Epithelial cell of proximal tubule (primary cell): ENCODE data around the gene UGT1A8. TPM values are rescaled to one million over a fixed set of nuclear protein-coding genes. Genes with fewer than 3 reads are reported as not detected.

ENCODE experiments used
- DNase-seq: peaks from one replicate; pipeline ENCODE4 v3.0.0-alpha.2; 2011; ENCODE audit warnings: low read depth
- H3K4me3 ChIP-seq: 2 replicates; pipeline ENCODE4 v1.5.1; 2011; ENCODE audit warnings: low read depth, mild to moderate bottlenecking, low read length
- CTCF ChIP-seq: conservative IDR thresholded peaks from 2 replicates; pipeline ENCODE4 v1.5.1; 2012; ENCODE audit warnings: low read depth, mild to moderate bottlenecking, low read length
- total RNA-seq: library from RNA; depleted of rRNA; stranded (reverse); fragments of >200 nt; gene quantifications from 2 replicates; pipeline ENCODE4 v1.2.3, GENCODE V29; 2015

UGT1A8 gene
- total RNA-seq, 1 donor from 2014 or later = not detected

DNA sequence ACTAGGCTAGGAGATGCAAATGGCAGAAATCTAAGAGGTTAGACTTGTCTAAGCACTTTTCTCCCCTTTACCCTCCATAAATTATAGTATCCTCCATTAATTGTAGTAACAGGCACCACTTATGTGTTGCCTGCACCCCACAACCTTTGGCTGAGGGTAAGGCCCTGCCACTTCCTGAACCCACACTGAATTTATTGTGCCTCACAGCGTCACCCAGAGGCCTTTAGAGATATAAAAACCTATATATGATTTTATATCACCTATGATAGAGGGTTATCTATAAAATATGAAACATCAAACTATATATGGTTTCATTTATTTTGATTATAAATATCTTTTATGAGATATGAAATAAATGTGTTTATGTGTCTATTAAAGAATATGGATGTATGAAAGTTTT, 56.9 kb downstream of the UGT1A8 start:
- peak; percentile 41 for TF ChIP-seq CTCF
- peak overlapping the region; percentile 62 for H3K4me3 ChIP-seq
- DNase-seq = no peak

DNA sequence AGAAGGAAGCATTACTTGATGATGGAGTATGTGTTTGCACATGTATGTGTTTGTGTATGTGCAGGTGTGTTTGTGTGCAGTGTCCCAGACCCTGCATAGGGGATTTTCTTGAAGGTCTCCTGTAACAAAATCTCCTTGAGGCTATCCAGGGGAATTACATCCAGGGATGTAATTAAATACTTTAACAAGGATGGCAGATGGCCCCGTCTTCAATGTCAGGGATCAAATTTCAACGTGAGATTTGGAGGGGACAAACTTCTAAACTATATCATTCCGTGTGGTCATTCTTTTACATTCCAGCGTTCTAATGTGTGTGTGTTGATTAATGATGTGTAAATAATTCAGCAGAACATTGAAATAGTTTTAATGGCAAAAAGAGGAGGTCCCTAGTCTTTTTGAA, 57.6 kb downstream of the UGT1A8 start:
- H3K4me3 ChIP-seq = peak overlapping the region; percentile 62
- no peak for DNase-seq
- peak; percentile 37 for TF ChIP-seq CTCF

DNA sequence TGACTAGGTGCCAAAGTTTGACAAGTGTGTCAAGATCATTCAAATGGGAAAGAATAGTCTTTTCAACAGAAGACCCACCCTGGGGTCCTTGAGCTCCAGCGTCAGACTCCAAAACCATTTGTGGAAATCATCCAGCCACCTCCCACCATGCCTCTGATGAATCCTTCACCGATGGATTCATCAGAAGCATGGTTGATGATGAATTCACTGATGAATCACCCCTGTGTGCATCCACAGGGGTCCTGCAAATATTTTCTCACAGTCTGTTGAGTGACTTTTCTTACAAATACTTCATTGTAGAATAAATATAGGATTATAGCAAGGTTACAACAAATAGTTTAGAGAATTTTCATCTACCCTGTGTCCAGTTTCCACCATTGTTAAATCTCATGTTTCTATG, 58.6 kb downstream of the UGT1A8 start:
- DNase-seq = no peak
- TF ChIP-seq CTCF = no peak
- H3K4me3 ChIP-seq = peak overlapping the region; percentile 62

- DNase-seq = no peak
- no peak overlapping the region for H3K4me3 ChIP-seq
- no peak for TF ChIP-seq CTCF
Observed at GRCh38 chr2:233679196-233679595, 61.8 kb downstream of the UGT1A8 start.

GRCh38 chr2:233680361-233681045, 63.1 kb downstream of the UGT1A8 start:
- no peak for TF ChIP-seq CTCF
- DNase-seq = no peak

GRCh38 chr2:233681521-233682099, 64.2 kb downstream of the UGT1A8 start, which contains the start of gene UGT1A7:
UGT1A7 (plus strand) TSS chr2:233681901; CDS start chr2:233681938, 37 bp downstream.
- H3K4me3 ChIP-seq = no peak within 1 kb of the TSS
- no peak for DNase-seq
- no peak for TF ChIP-seq CTCF

More at GRCh38 chr2:233680361-233681045, 63.1 kb downstream of the UGT1A8 start:
- no peak overlapping the region for H3K4me3 ChIP-seq

DNA sequence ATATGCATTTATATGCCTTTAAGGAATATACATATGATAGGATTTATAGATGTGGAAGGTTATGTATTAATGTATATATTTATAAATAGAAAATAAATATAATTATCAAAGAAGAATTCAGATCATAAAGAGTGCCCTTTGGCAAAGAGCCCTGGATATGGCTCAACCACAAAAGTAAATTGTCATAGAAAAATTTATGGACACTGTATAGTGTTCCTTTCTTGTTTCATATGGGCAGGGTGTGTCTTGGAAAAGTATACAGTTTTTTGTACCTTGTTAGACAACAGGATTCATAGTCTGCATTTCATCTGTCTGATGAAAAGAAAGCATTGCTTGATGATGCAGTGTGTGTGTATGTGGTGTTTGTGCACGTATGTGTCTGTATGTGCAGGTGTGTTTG, 67.2 kb downstream of the UGT1A8 start:
- TF ChIP-seq CTCF = no peak
- H3K4me3 ChIP-seq = no peak overlapping the region
- no peak for DNase-seq
